Mucosa of descending colon (tissue), 3 donors: ENCODE results near the gene NACA2. TPM values are rescaled to one million over a fixed set of nuclear protein-coding genes. Genes with fewer than 3 reads are reported as not detected.

Source experiments
- ATAC-seq: fragments of 200-7000 bp; cut with Tn5 transposase; one replicate; pipeline ENCODE4 v1.9.1; 2020; ENCODE audit warnings: mild to moderate bottlenecking, moderate library complexity
- DNase-seq, 3 donors: peaks; one replicate each; pipeline ENCODE4 v3.0.0-alpha.2; 2020
- H3K36me3 ChIP-seq: fragments of 200-600 bp; one replicate; pipeline ENCODE4 v1.8.0; 2021; ENCODE audit warnings: low read depth, mild to moderate bottlenecking
- H3K4me1 ChIP-seq: fragments of 200-600 bp; one replicate; pipeline ENCODE4 v1.8.0; 2021; ENCODE audit warnings: low read depth, mild to moderate bottlenecking
- H3K4me3 ChIP-seq: fragments of 200-600 bp; one replicate; pipeline ENCODE4 v1.8.0; 2021; ENCODE audit warnings: mild to moderate bottlenecking
- H3K9me3 ChIP-seq: fragments of 200-600 bp; one replicate; pipeline ENCODE4 v1.8.0; 2021; ENCODE audit warnings: mild to moderate bottlenecking
- intact Hi-C, 2 donors: fragments of 100-400 bp; cut with DNase I in 1 of 2; cut with micrococcal nuclease in 1 of 2; formaldehyde crosslinking; loops; one replicate each; pipeline versions ENCODE4 v1.11.0 to v1.11.1; 2022; cut with DNase I, micrococcal nuclease
- total RNA-seq, 3 donors: library from RNA; stranded (reverse); fragmentation: NEBNext Ultra II Directional in 2 of 3; extraction: Animal tissue kit (Norgen Biotek cat#: 25700) in 2 of 3; gene quantifications; one replicate each; pipeline versions ENCODE4 v1.2.1 to v1.2.4, GENCODE V29; 2021 to 2023
- TF ChIP-seq, protein P1 (sequence below): fragments of 200-600 bp; IDR thresholded peaks from one replicate; pipeline ENCODE4 v1.8.0; 2022; ENCODE audit warnings: antibody characterized with exemption, mild to moderate bottlenecking
- donor health status: DM: no; HTN: no; CAD: no; lungs with moderate emphysema.
- donor health status: DM: no; HTN: no; CAD: no.
- donor health status: DM: no; HTN: yes; CAD: no.

NACA2 gene
- total RNA-seq, 3 donors from 2014 or later: not detected

- intact Hi-C loops: no loop called here
- ATAC-seq (no peak), DNase-seq (no peak)
- TF ChIP-seq, protein P1, sequence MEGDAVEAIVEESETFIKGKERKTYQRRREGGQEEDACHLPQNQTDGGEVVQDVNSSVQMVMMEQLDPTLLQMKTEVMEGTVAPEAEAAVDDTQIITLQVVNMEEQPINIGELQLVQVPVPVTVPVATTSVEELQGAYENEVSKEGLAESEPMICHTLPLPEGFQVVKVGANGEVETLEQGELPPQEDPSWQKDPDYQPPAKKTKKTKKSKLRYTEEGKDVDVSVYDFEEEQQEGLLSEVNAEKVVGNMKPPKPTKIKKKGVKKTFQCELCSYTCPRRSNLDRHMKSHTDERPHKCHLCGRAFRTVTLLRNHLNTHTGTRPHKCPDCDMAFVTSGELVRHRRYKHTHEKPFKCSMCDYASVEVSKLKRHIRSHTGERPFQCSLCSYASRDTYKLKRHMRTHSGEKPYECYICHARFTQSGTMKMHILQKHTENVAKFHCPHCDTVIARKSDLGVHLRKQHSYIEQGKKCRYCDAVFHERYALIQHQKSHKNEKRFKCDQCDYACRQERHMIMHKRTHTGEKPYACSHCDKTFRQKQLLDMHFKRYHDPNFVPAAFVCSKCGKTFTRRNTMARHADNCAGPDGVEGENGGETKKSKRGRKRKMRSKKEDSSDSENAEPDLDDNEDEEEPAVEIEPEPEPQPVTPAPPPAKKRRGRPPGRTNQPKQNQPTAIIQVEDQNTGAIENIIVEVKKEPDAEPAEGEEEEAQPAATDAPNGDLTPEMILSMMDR: no peak
- Histone ChIP-seq H3K4me3 (no peak overlapping the region), H3K4me1 (no peaks in the 10 kb centered on the region), H3K9me3 (no peaks in the 10 kb centered on the region), H3K36me3 (no peaks in the 10 kb centered on the region)
These were observed 3.3 kb upstream of the NACA2 start for GRCh38 chr17:61594294-61594825.

- H3K9me3 ChIP-seq: no peaks in the 10 kb centered on the region
- no peaks in the 10 kb centered on the region for H3K36me3 ChIP-seq
- H3K4me3 ChIP-seq: no peak overlapping the region
- no peak for DNase-seq
- intact Hi-C loops: no loop called here
- TF ChIP-seq, protein P1: no peak
- ATAC-seq: no peak
- no peaks in the 10 kb centered on the region for H3K4me1 ChIP-seq
These were observed 2.4 kb upstream of the NACA2 start for GRCh38 chr17:61593426-61593825.

DNA sequence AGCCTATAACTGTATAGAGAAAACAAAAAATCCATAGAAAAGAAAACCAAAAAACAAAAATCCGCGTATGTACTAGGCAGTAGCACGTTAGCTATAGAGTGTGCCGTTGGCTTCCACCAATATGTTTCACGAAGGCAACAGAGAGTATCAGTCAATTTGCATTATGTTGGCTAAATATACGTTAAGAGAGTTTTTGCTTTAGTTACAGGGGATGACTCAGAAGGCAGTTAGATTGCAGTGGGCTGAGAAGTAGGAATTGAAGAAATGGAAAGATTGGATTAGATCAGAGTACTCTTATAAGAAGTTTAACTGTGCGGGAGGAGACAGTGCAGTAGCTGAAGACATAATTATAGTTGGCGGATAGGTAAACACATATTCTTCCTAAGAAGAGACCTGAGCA, 911 bp upstream of the NACA2 start:
- ATAC-seq: no peak
- H3K4me3 ChIP-seq: no peak overlapping the region
- TF ChIP-seq, protein P1: no peak
- DNase-seq: no peak
- intact Hi-C loops: no loop called here
- no peaks in the 10 kb centered on the region for H3K9me3 ChIP-seq
- no peaks in the 10 kb centered on the region for H3K36me3 ChIP-seq
- H3K4me1 ChIP-seq: no peaks in the 10 kb centered on the region

DNA sequence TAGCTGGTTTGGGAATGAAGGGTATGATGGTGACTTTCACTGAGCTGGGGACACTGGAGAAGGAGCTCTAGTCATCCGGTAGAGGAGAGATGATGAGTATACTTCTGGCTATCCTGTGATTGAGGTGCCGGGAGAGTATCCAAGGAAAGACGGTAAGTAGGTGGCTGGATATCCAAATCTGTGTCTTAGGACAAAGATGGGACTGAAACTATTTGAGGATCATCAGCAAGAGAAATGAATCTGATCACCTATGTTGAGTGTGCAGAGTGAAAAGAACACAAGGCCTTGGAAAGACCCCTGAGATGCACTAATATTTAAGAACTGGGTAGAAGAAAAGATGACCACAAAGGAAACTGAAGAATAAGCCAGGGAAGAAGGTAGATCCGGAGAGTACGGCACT, 1.0 kb downstream of the NACA2 start:
- intact Hi-C loops: no loop called here
- Histone ChIP-seq H3K4me1 (no peaks in the 10 kb centered on the region), H3K9me3 (no peaks in the 10 kb centered on the region), H3K36me3 (no peaks in the 10 kb centered on the region), H3K4me3 (no peak overlapping the region)
- ATAC-seq: no peak
- DNase-seq: no peak
- TF ChIP-seq, protein P1: no peak

DNA sequence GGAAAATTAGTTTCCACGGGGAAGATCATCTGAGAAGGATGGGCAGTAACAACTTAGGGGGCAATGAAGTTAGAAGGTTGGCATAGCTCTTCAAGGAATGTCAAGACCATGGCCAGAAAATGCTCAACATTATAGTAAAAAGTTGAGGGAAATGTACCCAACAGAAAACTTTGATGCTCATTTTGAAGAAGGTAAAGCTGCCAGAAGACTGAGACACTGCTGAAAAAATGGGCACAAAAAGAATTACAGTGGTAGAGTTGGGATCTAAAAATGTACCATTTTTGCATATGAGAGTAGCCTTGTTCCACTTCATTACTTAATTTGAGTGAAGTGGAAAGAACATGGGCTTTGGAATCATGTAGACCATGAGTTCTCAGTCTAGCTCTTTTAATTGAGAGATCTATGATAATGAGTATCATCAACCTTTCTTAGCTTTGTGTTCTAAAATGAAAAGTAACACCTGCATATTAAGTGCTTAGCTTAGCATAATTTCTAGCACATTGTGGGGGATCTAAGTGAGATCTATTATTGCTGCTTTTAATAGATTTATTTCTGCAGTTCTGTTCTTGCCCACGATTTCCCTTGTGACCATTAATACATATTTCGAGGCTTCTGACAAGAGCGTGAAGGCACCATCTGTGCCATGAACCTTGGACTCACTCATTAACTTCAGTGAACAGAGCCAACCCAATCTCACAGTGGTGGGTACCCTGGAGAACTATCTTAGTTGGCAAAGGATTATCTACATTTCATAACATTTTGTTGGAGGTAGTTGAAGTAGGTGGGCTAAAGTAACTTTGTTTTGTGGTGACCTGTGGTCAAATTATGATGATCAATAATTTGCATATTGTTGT, 3.0 kb downstream of the NACA2 start:
- TF ChIP-seq, protein P1: no peak
- Histone ChIP-seq H3K36me3 (no peaks in the 10 kb centered on the region), H3K9me3 (no peaks in the 10 kb centered on the region), H3K4me3 (no peak overlapping the region), H3K4me1 (no peaks in the 10 kb centered on the region)
- no peak for DNase-seq
- no peak for ATAC-seq
- intact Hi-C loops: no loop called here
